GM12878 (cell line): ENCODE data around the gene GAL3ST2. TPM values are rescaled to one million over a fixed set of nuclear protein-coding genes. Genes with fewer than 3 reads are reported as not detected.

Source experiments
- ATAC-seq: fragments of 200-7000 bp; cut with Tn5 transposase; 3 replicates; pipeline ENCODE4 v1.9.1; 2020; ENCODE audit warnings: mild to moderate bottlenecking, moderate library complexity
- BruUV-seq: library from RNA; stranded (reverse); fragments of 400-500 nt; replicated peaks from 2 replicates; lab custom pipeline; 2021; lab: Mats Ljungman, UMichigan
- CTCF ChIA-PET: fragments of 300-600 bp; sonication (Branson Sonifier 250); formaldehyde crosslinking; extraction: SDS; loops from one replicate; lab custom pipeline; 2021; ENCODE audit warnings: inconsistent platforms; lab: Yijun Ruan, JAX
- POLR2A ChIA-PET: fragments of 350-600 bp; formaldehyde crosslinking; extraction: SDS; loops from one replicate; lab custom pipeline; 2021; ENCODE audit warnings: inconsistent platforms; lab: Charles Lee
- RAD21 ChIA-PET: fragments of 300-600 bp; sonication (Branson Sonifier 250); formaldehyde crosslinking; loops from one replicate; lab custom pipeline; 2023; ENCODE audit warnings: antibody characterized with exemption; ENCODE audit not compliant: unreplicated experiment; lab: Charles Lee
- SMC1A ChIA-PET: fragments of 300-600 bp; sonication (Branson Sonifier 250); formaldehyde crosslinking; loops from one replicate; lab custom pipeline; 2023; ENCODE audit not compliant: unreplicated experiment, uncharacterized antibody; lab: Charles Lee
- DNase-seq: peaks from one replicate; pipeline ENCODE4 v3.0.0-alpha.2; 2011; ENCODE audit warnings: low read depth, low spot score
- FAIRE-seq: peaks from 3 replicates; lab custom pipeline; 2011; peaks lifted over from hg19 to GRCh38; lab: Jason Lieb, UNC
- H2AFZ ChIP-seq: 2 replicates; pipeline ENCODE4 v1.6.0; 2011; ENCODE audit warnings: low read depth, low read length, control low read depth; ENCODE audit not compliant: control insufficient read depth
- H3K27ac ChIP-seq: 2 replicates; pipeline ENCODE4 v1.5.1; 2011; ENCODE audit warnings: control low read depth; ENCODE audit not compliant: control insufficient read depth, insufficient read depth
- H3K27me3 ChIP-seq, 2 experiments: replicated peaks in 1 of 2; 2 replicates each; pipeline versions ENCODE4 v1.6.0 to v1.6.1; 2011; ENCODE audit warnings: low read length in 1 of 2; ENCODE audit not compliant: control insufficient read depth in 2 of 2, insufficient read depth in 2 of 2
- H3K36me3 ChIP-seq, 2 experiments: 2 replicates each; pipeline ENCODE4 v1.5.1; 2011; ENCODE audit warnings: low read length in 1 of 2; ENCODE audit not compliant: control insufficient read depth in 2 of 2, insufficient read depth in 2 of 2
- H3K4me1 ChIP-seq: 2 replicates; pipeline ENCODE4 v1.6.1; 2011; ENCODE audit warnings: mild to moderate bottlenecking, low read length, moderate library complexity, mixed read lengths; ENCODE audit not compliant: control insufficient read depth, insufficient read depth
- H3K4me2 ChIP-seq: 2 replicates; pipeline ENCODE4 v1.6.0; 2011; ENCODE audit warnings: control low read depth; ENCODE audit not compliant: control insufficient read depth, insufficient read depth
- H3K4me3 ChIP-seq: fragments of 200-600 bp; sonication (generic); 2 replicates; pipeline ENCODE4 v1.5.1; 2016
- H3K79me2 ChIP-seq: 2 replicates; pipeline ENCODE4 v1.6.0; 2011; ENCODE audit warnings: low read length; ENCODE audit not compliant: control insufficient read depth, insufficient read depth
- H3K9ac ChIP-seq: 2 replicates; pipeline ENCODE4 v1.8.0; 2011; ENCODE audit warnings: low read length, control low read depth, mixed read lengths; ENCODE audit not compliant: control insufficient read depth, insufficient read depth
- H3K9me3 ChIP-seq: replicated peaks from 3 replicates; pipeline ENCODE4 v1.5.1; 2011; ENCODE audit warnings: mild to moderate bottlenecking, low read length; ENCODE audit not compliant: control insufficient read depth, insufficient read depth
- H4K20me1 ChIP-seq: 2 replicates; pipeline ENCODE4 v1.6.0; 2011; ENCODE audit not compliant: control insufficient read depth, insufficient read depth
- HDGF ChIP-seq: fragments of 450-650 bp; IDR thresholded peaks from 2 replicates; pipeline ENCODE4 v1.6.1; 2016; ENCODE audit warnings: antibody characterized with exemption
- MYC ChIP-seq: IDR thresholded peaks from 2 replicates; pipeline ENCODE4 v1.6.1; 2011; ENCODE audit warnings: mild to moderate bottlenecking, low read length, moderate library complexity, inconsistent platforms; ENCODE audit not compliant: insufficient read depth, insufficient replicate concordance, insufficient read length, severe bottlenecking
- NFYA ChIP-seq: IDR thresholded peaks from 2 replicates; pipeline ENCODE4 v1.6.1; 2011; ENCODE audit warnings: low read depth, mild to moderate bottlenecking, low read length, improper control_type of control experiment, borderline replicate concordance
- RB1 ChIP-seq: fragments of 450-650 bp; formaldehyde crosslinking; IDR thresholded peaks from 2 replicates; pipeline ENCODE4 v1.6.1; 2017; ENCODE audit warnings: mild to moderate bottlenecking, borderline replicate concordance
- RFX5 ChIP-seq: IDR thresholded peaks from 2 replicates; pipeline ENCODE4 v1.6.1; 2011; ENCODE audit warnings: low read depth, low read length, improper control_type of control experiment
- SIN3A ChIP-seq: IDR thresholded peaks from 2 replicates; pipeline ENCODE4 v1.6.1; 2012; ENCODE audit warnings: low read depth, low read length, improper control_type of control experiment
- SPI1 ChIP-seq: IDR thresholded peaks from 2 replicates; pipeline ENCODE4 v1.6.1; 2011; ENCODE audit warnings: low read depth, mild to moderate bottlenecking, low read length, moderate library complexity, borderline replicate concordance; ENCODE audit not compliant: insufficient read depth
- SREBF1 ChIP-seq: IDR thresholded peaks from 2 replicates; pipeline ENCODE4 v1.6.1; 2012; ENCODE audit warnings: mild to moderate bottlenecking, low read length
- TCF12 ChIP-seq: IDR thresholded peaks from 2 replicates; pipeline ENCODE4 v1.6.1; 2011; ENCODE audit warnings: low read depth, mild to moderate bottlenecking, low read length
- WRNIP1 ChIP-seq: IDR thresholded peaks from 2 replicates; pipeline ENCODE4 v1.6.1; 2011; ENCODE audit warnings: low read depth, low read length, improper control_type of control experiment, borderline replicate concordance
- WGBS: methylation state at CpG from one replicate; pipeline ENCODE4 v1.1.6; 2016; ENCODE audit warnings: low lambda C conversion rate; ENCODE audit not compliant: insufficient replicate concordance, insufficient coverage; ENCODE audit errors: missing lambda C conversion rate; 5-methylcytosine and 5-hydroxymethylcytosine counted together
- in situ Hi-C: fragments of 300-500 bp; cut with MboI; formaldehyde crosslinking; loops from 9 replicates; pipeline ENCODE4 v1.14.3; 2018; ENCODE audit warnings: mixed read lengths
- intact Hi-C: fragments of 100-400 bp; cut with micrococcal nuclease; formaldehyde crosslinking; loops from one replicate; pipeline ENCODE4 v1.14.2; 2022; ENCODE audit not compliant: unreplicated experiment
- polyA plus RNA-seq, 11 experiments: library from polyadenylated mRNA; depleted of rRNA in 4 of 11; unstranded in 6 of 11; stranded (reverse) in 5 of 11; fragments of >200 nt; fragmentation: Nextera tagmentation in 4 of 11; fragmentation: Illumina TruSeq in 1 of 11; extraction: Ambion mirVana in 4 of 11; extraction: Trizol in 1 of 11; gene quantifications; 1 replicate in 1 of 11; 2 replicates in 10 of 11; pipeline versions ENCODE4 v1.2.1 to v1.2.3, GENCODE V29; 2011 to 2016; ENCODE audit warnings: inconsistent platforms in 2 of 11, missing spikeins in 2 of 11, low read depth in 1 of 11
- total RNA-seq, 4 experiments: library from RNA; depleted of rRNA in 3 of 4; stranded (reverse); fragments of >200 nt in 3 of 4; fragmentation: Illumina TruSeq in 1 of 4; extraction: Trizol in 1 of 4; gene quantifications; 2 replicates each; pipeline versions ENCODE4 v1.2.1 to v1.2.3, GENCODE V29; 2013 to 2021
- TF ChIP-seq, protein P1 (sequence below): fragments of 450-650 bp; formaldehyde crosslinking; IDR thresholded peaks from 2 replicates; pipeline ENCODE4 v1.5.0; 2022; ENCODE audit warnings: mild to moderate bottlenecking, missing genetic modification characterization
- TF ChIP-seq, protein P2 (sequence below): IDR thresholded peaks from 2 replicates; pipeline ENCODE4 v1.6.1; 2011; ENCODE audit warnings: borderline replicate concordance, low read depth, mild to moderate bottlenecking, moderate library complexity, low read length; ENCODE audit not compliant: insufficient read depth, poor library complexity, severe bottlenecking
- TF ChIP-seq, protein P3 (sequence below): fragments of 450-650 bp; IDR thresholded peaks from 2 replicates; pipeline ENCODE4 v1.6.1; 2018; ENCODE audit warnings: mild to moderate bottlenecking, low read depth, moderate library complexity; ENCODE audit not compliant: partially characterized antibody

The GAL3ST2 gene
- total and polyA plus RNA-seq, 10 of the 15 experiments (the other 5 are each of a cell fraction or from before 2014, with no cell fraction given) = 0.09 to 0.36 (median 0.11) TPM; not detected in 7

DNA sequence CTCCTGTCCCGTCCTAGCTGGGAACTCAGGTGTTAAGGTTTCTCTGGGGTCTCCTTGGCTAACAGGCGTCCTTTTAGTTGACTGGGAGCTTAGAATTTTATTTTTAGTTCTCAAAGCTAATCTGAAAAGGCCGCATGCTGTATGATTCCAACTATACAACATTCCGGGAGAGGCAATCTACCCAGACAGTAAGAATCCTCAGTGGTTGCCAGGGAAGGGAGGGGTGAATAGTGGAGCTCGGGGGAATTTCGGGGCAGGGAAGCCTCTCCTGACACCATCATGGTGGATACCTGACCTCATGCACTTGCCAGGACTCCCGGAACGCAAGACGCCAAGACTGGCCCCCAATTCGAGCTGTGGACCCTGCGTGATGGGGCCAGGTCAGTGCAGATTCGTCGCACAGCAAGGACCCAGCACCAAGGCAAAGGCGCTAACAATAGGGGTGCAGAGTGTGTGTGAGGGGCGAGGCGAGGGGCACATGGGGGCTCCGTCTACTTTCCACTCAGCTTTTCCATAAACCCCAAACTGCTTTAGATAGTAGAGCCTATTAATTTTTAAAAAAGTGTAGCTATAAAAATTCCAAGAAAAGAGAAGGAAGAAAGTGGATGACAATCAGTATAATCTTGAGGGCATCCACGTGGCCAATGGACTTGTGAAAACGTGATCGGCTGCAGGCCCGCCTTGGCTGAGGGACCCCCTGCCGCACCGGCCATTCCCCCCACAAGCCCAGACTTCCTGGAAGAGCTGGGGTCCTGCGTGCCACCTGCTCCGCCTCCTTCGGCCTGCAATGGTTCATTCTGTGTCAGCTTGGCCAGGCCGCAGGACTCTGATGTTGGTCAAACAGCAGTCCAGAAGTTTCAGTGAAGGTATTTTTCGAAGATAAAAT is 64.8 kb downstream of the GAL3ST2 start (continued):
- TF ChIP-seq, protein P1, sequence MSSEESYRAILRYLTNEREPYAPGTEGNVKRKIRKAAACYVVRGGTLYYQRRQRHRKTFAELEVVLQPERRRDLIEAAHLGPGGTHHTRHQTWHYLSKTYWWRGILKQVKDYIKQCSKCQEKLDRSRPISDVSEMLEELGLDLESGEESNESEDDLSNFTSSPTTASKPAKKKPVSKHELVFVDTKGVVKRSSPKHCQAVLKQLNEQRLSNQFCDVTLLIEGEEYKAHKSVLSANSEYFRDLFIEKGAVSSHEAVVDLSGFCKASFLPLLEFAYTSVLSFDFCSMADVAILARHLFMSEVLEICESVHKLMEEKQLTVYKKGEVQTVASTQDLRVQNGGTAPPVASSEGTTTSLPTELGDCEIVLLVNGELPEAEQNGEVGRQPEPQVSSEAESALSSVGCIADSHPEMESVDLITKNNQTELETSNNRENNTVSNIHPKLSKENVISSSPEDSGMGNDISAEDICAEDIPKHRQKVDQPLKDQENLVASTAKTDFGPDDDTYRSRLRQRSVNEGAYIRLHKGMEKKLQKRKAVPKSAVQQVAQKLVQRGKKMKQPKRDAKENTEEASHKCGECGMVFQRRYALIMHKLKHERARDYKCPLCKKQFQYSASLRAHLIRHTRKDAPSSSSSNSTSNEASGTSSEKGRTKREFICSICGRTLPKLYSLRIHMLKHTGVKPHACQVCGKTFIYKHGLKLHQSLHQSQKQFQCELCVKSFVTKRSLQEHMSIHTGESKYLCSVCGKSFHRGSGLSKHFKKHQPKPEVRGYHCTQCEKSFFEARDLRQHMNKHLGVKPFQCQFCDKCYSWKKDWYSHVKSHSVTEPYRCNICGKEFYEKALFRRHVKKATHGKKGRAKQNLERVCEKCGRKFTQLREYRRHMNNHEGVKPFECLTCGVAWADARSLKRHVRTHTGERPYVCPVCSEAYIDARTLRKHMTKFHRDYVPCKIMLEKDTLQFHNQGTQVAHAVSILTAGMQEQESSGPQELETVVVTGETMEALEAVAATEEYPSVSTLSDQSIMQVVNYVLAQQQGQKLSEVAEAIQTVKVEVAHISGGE (CRISPR knock-in tag) = no peak
- no peak for TF ChIP-seq MYC
- no peak for TF ChIP-seq RB1

DNA sequence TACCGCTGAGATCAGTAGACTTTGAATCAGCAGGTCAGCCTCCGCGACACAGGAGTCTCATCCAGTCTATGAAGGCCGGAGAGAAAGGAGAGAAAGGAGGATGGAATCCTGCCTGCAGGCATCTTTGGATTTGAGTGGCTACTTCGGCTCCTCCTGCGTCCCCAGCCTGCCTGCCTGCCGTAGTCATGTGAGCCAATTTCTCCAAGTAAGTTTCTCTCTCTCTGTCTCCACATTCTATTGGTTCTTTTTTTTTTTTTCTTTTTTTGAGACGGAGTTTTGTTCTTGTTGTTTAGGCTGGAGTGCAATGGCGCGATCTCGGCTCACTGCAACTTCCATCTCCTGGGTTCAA is 65.4 kb downstream of the GAL3ST2 start:
- DNase-seq (no peak), FAIRE-seq (no peak), ATAC-seq (no peak)
- in situ Hi-C loops = no loop called here
- no peak overlapping the region for H2AFZ ChIP-seq
- no peaks in the 10 kb centered on the region for H3K79me2 ChIP-seq
- H3K4me3 ChIP-seq = no peak overlapping the region
- no peaks in the 10 kb centered on the region for H4K20me1 ChIP-seq
- H3K9me3 ChIP-seq = no peaks in the 10 kb centered on the region
- no peaks in the 10 kb centered on the region for H3K36me3 ChIP-seq
- ChIA-PET POLR2A (no interaction called here), CTCF (interaction anchor here (1.0 kb wide), 1 partner anchor 108 kb away, joined by 3 read pairs; the partner anchor contains the start of gene D2HGDH), RAD21 (interaction anchor here (1.5 kb wide), 1 partner anchor 79 kb away, joined by 3 read pairs; no protein-coding TSS in a partner anchor), SMC1A (interaction anchor here (0.6 to 1.2 kb wide), 2 partner anchors 28 to 106 kb away, joined by 3 to 5 read pairs; no protein-coding TSS in a partner anchor)
- WGBS = 95% methylated on average over 10 of the region's 11 CpGs
- peaks cover 0 to 1% of the 10 kb centered on the region in 2 experiments; a peak in 1 of 4 replicates for H3K27me3 ChIP-seq
- no peak overlapping the region for H3K4me2 ChIP-seq
- intact Hi-C loops = loop anchor here (5.0 to 10.0 kb wide), 2 partner anchors 40 to 107 kb away; partner anchors contain the start of gene D2HGDH
- no peak overlapping the region for H3K9ac ChIP-seq
- H3K4me1 ChIP-seq = peaks cover 23% of the 10 kb centered on the region
- no TSS peak for BruUV-seq
- no peak overlapping the region for H3K27ac ChIP-seq
- TF ChIP-seq TCF12 = no peak
- TF ChIP-seq NFYA = no peak
- no peak for TF ChIP-seq WRNIP1
- TF ChIP-seq, protein P2, sequence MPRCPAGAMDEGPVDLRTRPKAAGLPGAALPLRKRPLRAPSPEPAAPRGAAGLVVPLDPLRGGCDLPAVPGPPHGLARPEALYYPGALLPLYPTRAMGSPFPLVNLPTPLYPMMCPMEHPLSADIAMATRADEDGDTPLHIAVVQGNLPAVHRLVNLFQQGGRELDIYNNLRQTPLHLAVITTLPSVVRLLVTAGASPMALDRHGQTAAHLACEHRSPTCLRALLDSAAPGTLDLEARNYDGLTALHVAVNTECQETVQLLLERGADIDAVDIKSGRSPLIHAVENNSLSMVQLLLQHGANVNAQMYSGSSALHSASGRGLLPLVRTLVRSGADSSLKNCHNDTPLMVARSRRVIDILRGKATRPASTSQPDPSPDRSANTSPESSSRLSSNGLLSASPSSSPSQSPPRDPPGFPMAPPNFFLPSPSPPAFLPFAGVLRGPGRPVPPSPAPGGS = no peak
- TF ChIP-seq SPI1 = no peak
- TF ChIP-seq HDGF = no peak
- TF ChIP-seq SREBF1 = no peak
- no peak for TF ChIP-seq SIN3A
- TF ChIP-seq, protein P3, sequence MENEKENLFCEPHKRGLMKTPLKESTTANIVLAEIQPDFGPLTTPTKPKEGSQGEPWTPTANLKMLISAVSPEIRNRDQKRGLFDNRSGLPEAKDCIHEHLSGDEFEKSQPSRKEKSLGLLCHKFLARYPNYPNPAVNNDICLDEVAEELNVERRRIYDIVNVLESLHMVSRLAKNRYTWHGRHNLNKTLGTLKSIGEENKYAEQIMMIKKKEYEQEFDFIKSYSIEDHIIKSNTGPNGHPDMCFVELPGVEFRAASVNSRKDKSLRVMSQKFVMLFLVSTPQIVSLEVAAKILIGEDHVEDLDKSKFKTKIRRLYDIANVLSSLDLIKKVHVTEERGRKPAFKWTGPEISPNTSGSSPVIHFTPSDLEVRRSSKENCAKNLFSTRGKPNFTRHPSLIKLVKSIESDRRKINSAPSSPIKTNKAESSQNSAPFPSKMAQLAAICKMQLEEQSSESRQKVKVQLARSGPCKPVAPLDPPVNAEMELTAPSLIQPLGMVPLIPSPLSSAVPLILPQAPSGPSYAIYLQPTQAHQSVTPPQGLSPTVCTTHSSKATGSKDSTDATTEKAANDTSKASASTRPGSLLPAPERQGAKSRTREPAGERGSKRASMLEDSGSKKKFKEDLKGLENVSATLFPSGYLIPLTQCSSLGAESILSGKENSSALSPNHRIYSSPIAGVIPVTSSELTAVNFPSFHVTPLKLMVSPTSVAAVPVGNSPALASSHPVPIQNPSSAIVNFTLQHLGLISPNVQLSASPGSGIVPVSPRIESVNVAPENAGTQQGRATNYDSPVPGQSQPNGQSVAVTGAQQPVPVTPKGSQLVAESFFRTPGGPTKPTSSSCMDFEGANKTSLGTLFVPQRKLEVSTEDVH = no peak
- TF ChIP-seq RFX5 = no peak
